Measurements from ENCODE around the gene MSMO1. TPM values are rescaled to one million over a fixed set of nuclear protein-coding genes. Genes with fewer than 3 reads are reported as not detected.

MSMO1 gene
- total RNA-seq, 2 experiments from 2014 or later, result 41.6 to 91.5 TPM

GRCh38 chr4:165308606-165309005 is 18.9 kb upstream of the MSMO1 start:
- POLR2A ChIA-PET, result interaction anchor here (0.9 kb wide), 1 partner anchor 18 kb away, joined by 3 read pairs; no protein-coding TSS in a partner anchor
- H3K27ac ChIP-seq (ENCODE audit: low read depth, low read length, poor library complexity, severe bottlenecking), result no peak overlapping the region
- TF ChIP-seq EZH2phosphoT487 (IDR thresholded peaks at IDR 0.05; ENCODE audit: borderline replicate concordance, low read depth, low read length) (no peak), CTCF (conservative IDR thresholded peaks at IDR 0.05; ENCODE audit: low read length) (no peak)
- peaks cover 21% of the 10 kb centered on the region for H3K36me3 ChIP-seq (ENCODE audit: insufficient read depth, low read length)
- DNase-seq (ENCODE audit: low spot score), result no peak
- H3K79me2 ChIP-seq (ENCODE audit: insufficient read depth, low read depth, low read length), result no peaks in the 10 kb centered on the region
- no TSS peak for BruUV-seq (replicated peaks)
- H3K9me2 ChIP-seq (ENCODE audit: insufficient read depth, low read length), result no peaks in the 10 kb centered on the region
- intact Hi-C loops (cut with micrococcal nuclease; ENCODE audit: unreplicated experiment), result no loop called here
- no peak overlapping the region for H3K4me2 ChIP-seq (ENCODE audit: low read length)
- H4K20me1 ChIP-seq (ENCODE audit: insufficient read depth, low read length), result no peaks in the 10 kb centered on the region
- no peaks in the 10 kb centered on the region for H3K9me3 ChIP-seq (ENCODE audit: low read length)
- H3K4me3 ChIP-seq (ENCODE audit: low read depth, low read length, poor library complexity, severe bottlenecking), result no peak overlapping the region
- no peak overlapping the region for H2AFZ ChIP-seq (ENCODE audit: low read length)
- CTCF ChIA-PET (ENCODE audit: unreplicated experiment), result no interaction called here
- H3K4me1 ChIP-seq (ENCODE audit: insufficient read depth, low read length, poor library complexity, severe bottlenecking), result no peaks in the 10 kb centered on the region

GRCh38 chr4:165309456-165309855 is 18.0 kb upstream of the MSMO1 start:
- H2AFZ ChIP-seq (ENCODE audit: low read length), result no peak overlapping the region
- H3K9me3 ChIP-seq (ENCODE audit: low read length), result no peaks in the 10 kb centered on the region
- peaks cover 29% of the 10 kb centered on the region for H3K36me3 ChIP-seq (ENCODE audit: insufficient read depth, low read length)
- H3K79me2 ChIP-seq (ENCODE audit: insufficient read depth, low read depth, low read length), result no peaks in the 10 kb centered on the region
- CTCF ChIA-PET (ENCODE audit: unreplicated experiment), result interaction anchor here (0.5 kb wide), 1 partner anchor 48 kb away, joined by 6 read pairs; no protein-coding TSS in a partner anchor
- no peak for DNase-seq (ENCODE audit: low spot score)
- TF ChIP-seq EZH2phosphoT487 (IDR thresholded peaks at IDR 0.05; ENCODE audit: borderline replicate concordance, low read depth, low read length) (no peak), CTCF (conservative IDR thresholded peaks at IDR 0.05; ENCODE audit: low read length) (no peak)
- no peak overlapping the region for H3K4me2 ChIP-seq (ENCODE audit: low read length)
- BruUV-seq (replicated peaks), result no TSS peak
- intact Hi-C loops (cut with micrococcal nuclease; ENCODE audit: unreplicated experiment), result no loop called here
- POLR2A ChIA-PET, result interaction anchor here (0.6 to 1.6 kb wide), 8 partner anchors 10 to 46 kb away, joined by 3 to 7 read pairs (median 4); no protein-coding TSS in a partner anchor
- no peak overlapping the region for H3K4me3 ChIP-seq (ENCODE audit: low read depth, low read length, poor library complexity, severe bottlenecking)
- no peaks in the 10 kb centered on the region for H4K20me1 ChIP-seq (ENCODE audit: insufficient read depth, low read length)
- no peak overlapping the region for H3K27ac ChIP-seq (ENCODE audit: low read depth, low read length, poor library complexity, severe bottlenecking)
- H3K4me1 ChIP-seq (ENCODE audit: insufficient read depth, low read length, poor library complexity, severe bottlenecking), result no peaks in the 10 kb centered on the region
- no peaks in the 10 kb centered on the region for H3K9me2 ChIP-seq (ENCODE audit: insufficient read depth, low read length)

- TF ChIP-seq EZH2phosphoT487 (IDR thresholded peaks at IDR 0.05; ENCODE audit: borderline replicate concordance, low read depth, low read length) (no peak), CTCF (conservative IDR thresholded peaks at IDR 0.05; ENCODE audit: low read length) (no peak)
- intact Hi-C loops (cut with micrococcal nuclease; ENCODE audit: unreplicated experiment), result no loop called here
- Histone ChIP-seq H3K36me3 (ENCODE audit: insufficient read depth, low read length) (peaks cover 34% of the 10 kb centered on the region), H3K9me3 (ENCODE audit: low read length) (no peaks in the 10 kb centered on the region), H2AFZ (ENCODE audit: low read length) (no peak overlapping the region), H3K4me3 (ENCODE audit: low read depth, low read length, poor library complexity, severe bottlenecking) (no peak overlapping the region), H3K79me2 (ENCODE audit: insufficient read depth, low read depth, low read length) (no peaks in the 10 kb centered on the region), H3K27ac (ENCODE audit: low read depth, low read length, poor library complexity, severe bottlenecking) (no peak overlapping the region), H3K9me2 (ENCODE audit: insufficient read depth, low read length) (no peaks in the 10 kb centered on the region), H4K20me1 (ENCODE audit: insufficient read depth, low read length) (no peaks in the 10 kb centered on the region), H3K4me1 (ENCODE audit: insufficient read depth, low read length, poor library complexity, severe bottlenecking) (no peaks in the 10 kb centered on the region), H3K4me2 (ENCODE audit: low read length) (no peak overlapping the region)
- ChIA-PET POLR2A (no interaction called here), CTCF (ENCODE audit: unreplicated experiment) (no interaction called here)
- BruUV-seq (replicated peaks), result no TSS peak
- DNase-seq (ENCODE audit: low spot score), result no peak
Observed at GRCh38 chr4:165312506-165312905, 15.0 kb upstream of the MSMO1 start.

Data from OCI-LY7 (cell line).